Suprapubic skin (tissue), 4 donors: Measurements from ENCODE around the gene SLC6A4.

Source experiments
- CTCF ChIP-seq, 2 donors: fragments of 200-600 bp in 1 of 2; fragments of 450-650 bp in 1 of 2; sonication (generic) in 1 of 2; IDR thresholded peaks; one replicate each; pipeline ENCODE4 v1.5.1; 2016 to 2019; ENCODE audit warnings: antibody characterized with exemption in 2 of 2, mild to moderate bottlenecking in 1 of 2, moderate library complexity in 1 of 2
- EP300 ChIP-seq: sonication (generic); formaldehyde crosslinking; IDR thresholded peaks from one replicate; pipeline ENCODE4 v1.6.1; 2017; ENCODE audit warnings: antibody characterized with exemption
- POLR2A ChIP-seq, 2 donors: fragments of 450-650 bp; IDR thresholded peaks; one replicate each; pipeline ENCODE4 v1.6.1; 2017; ENCODE audit warnings: antibody characterized with exemption in 2 of 2, mild to moderate bottlenecking in 2 of 2, moderate library complexity in 2 of 2
- POLR2AphosphoS5 ChIP-seq, 3 donors: sonication (generic); formaldehyde crosslinking; IDR thresholded peaks; one replicate each; pipeline ENCODE4 v1.6.1; 2017; ENCODE audit warnings: antibody characterized with exemption in 3 of 3

GRCh38 chr17:30279156-30279555 is 43.7 kb upstream of the SLC6A4 start:
- TF ChIP-seq CTCF (IDR thresholded peaks at IDR 0.05) (no peak), POLR2A (IDR thresholded peaks at IDR 0.05) (no peak), POLR2AphosphoS5 (IDR thresholded peaks at IDR 0.05) (no peak), EP300 (no peak)
